LNCAP (cell line): ENCODE measurements around the gene PRMT1.

Experiments used
- CTCF ChIP-seq: fragments of 450-650 bp; IDR thresholded peaks from 2 replicates; pipeline ENCODE4 v1.5.1; 2017; ENCODE audit warnings: mild to moderate bottlenecking

The PRMT1 gene

GRCh38 chr19:49667473-49667872 is 9.6 kb upstream of the PRMT1 start:
- no peak for TF ChIP-seq CTCF

- TF ChIP-seq CTCF, result no peak
These were observed 7.6 kb upstream of the PRMT1 start for GRCh38 chr19:49669516-49669915.

- TF ChIP-seq CTCF, result peak; percentile 99
These were observed 4.7 kb upstream of the PRMT1 start for GRCh38 chr19:49672131-49672919.

- no peak for TF ChIP-seq CTCF
These were observed 811 bp upstream of the PRMT1 start for GRCh38 chr19:49676136-49676783.

GRCh38 chr19:49676784-49677230 is 264 bp upstream of the PRMT1 start:
- no peak for TF ChIP-seq CTCF

- peak; percentile 67 for TF ChIP-seq CTCF
These were observed 1.0 kb downstream of the PRMT1 start for GRCh38 chr19:49677901-49678674.

- TF ChIP-seq CTCF, result no peak
These were observed 2.1 kb downstream of the PRMT1 start for GRCh38 chr19:49678985-49679770.
